Measurements from ENCODE around the gene MINAR1.

- TF ChIP-seq CTCF (IDR thresholded peaks at IDR 0.05) (no peak), POLR2A (IDR thresholded peaks at IDR 0.05) (no peak)
Measured at GRCh38 chr15:79454063-79454462, 21.9 kb downstream of the MINAR1 start.
